GM19238 (cell line): ENCODE results near the gene TMEM52.

Experiments used
- DNase-seq: peaks from one replicate; pipeline ENCODE4 v3.0.0; 2011; ENCODE audit warnings: low spot score; ENCODE audit not compliant: insufficient read length

TMEM52 gene

GRCh38 chr1:1873186-1873585 is 45.9 kb downstream of the TMEM52 start:
- DNase-seq, result no peak

GRCh38 chr1:1872329-1872994 is 46.6 kb downstream of the TMEM52 start:
- DNase-seq, result no peak

DNA sequence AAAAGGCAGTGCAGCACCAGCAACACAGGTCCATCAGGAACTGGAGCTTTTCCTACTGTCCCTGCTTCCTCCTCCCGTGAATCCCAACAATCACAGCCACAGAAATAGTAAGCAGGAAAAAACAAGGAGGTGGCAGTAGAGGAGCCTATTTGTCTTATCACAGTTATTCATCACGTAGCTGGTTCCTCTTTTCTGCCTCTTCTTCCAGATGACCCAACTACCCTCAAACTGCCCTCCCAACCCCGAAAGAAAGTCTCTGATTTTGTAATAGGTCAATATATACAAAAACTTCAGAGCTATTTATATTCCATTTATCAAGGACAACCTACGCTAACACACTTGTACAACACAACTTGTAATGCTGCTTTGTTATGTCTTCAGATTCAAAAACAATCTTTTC is 49.6 kb downstream of the TMEM52 start:
- DNase-seq, result no peak
